GM04503 (cell line): ENCODE results near the gene PRICKLE1.
"Not testable (repeated sequence)": the region's sequence is repeated elsewhere in the genome, so short reads cannot be mapped to it uniquely, and the experiment has no call there.

ENCODE experiments used
- DNase-seq: peaks from one replicate; pipeline ENCODE4 v3.0.0-alpha.2; 2012; ENCODE audit warnings: low read depth

Gene PRICKLE1

DNA sequence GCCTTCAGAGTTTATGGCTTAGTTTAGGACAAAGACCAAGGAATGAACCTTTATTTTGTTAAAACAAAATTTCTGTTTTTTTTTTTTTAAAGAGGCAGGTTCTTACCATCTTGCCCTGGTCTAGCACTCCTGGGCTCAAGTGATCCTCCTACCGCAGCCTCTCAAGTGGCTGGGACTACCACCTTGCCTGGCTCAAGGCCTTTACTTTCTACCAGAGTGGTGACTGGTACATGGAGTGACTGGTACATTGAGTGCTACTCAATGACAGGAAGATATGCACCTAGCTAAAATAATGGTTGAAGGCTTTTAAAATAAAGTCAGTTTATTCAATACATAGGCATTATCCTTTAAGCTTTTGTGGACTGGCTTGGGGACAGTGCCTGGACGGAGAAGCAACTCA, 32.6 kb downstream of the PRICKLE1 start:
- DNase-seq = no peak

DNA sequence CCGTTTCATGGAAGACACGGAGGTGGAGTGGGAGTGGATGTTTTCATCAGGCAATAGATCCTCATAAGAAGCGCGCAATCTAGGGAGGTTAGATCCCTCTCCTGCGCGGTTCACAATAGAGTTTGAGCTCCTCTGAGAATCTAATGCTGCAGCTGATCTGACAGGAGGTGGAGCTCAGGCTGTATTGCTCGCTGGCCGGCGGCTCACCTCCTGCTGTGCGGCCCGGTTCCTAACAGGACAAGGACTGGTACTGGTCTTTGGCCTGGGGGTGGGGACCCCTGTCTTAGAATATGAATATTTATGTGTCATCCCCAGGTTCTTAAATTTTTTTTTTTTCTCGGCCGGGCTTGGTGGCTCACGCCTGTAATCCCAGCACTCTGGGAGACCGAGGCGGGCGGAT, 36.7 kb downstream of the PRICKLE1 start:
- DNase-seq = no peak

DNA sequence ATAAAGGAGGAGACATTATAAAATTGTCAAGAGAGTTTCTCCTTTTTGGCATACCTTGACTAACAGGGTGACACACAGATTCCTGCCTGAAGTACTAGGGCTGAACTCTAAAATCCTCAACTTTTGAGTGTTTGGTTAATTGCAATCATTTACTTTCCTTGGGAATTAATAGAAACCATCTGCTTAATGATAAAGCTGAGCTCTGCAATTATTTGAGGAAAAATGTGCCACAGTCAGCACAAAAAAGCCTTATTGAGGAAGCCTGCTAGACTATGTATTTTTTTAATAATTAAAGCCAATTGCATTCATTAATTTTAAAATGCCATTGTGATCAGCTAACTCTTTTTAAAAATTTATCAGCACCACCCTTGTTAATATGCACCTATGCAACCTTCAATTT, 38.7 kb downstream of the PRICKLE1 start:
- DNase-seq = no peak

DNA sequence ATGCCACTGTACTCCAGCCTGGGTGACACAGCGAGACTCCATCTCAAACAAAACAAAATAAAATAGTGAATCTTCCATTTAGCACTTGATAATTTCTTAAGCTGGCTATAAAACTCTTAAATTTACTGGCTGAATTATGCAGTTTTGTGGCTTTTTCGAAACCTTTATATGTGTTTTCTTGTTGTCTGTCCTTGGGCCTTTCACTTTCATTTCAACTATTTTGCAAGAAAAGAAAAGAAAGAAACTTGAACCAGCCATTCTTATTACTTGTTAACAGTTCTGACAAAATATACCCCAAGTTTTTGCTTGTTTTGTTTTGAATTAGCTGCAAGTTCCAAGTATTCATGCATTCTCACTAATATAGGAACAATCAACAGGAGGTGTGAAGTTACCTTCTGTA, 42.8 kb downstream of the PRICKLE1 start:
- no peak for DNase-seq

DNA sequence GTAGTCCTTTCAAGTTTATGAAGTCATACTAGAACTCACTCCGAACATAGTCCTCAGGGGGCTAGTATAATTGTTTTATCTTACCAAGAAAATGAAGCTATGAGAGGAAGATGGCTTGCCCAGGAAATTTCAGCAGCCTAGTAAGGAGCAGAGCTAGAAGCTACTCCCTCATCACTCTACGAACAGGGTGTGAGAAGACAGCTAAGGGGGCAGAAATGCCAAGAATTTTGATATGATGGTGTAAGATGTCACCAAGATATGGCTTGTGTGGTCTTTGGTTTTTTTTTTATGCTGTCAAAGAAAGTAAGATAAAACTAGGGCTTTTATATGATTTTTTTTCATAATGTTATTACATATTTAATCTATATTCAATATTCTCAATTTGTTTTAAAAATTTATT, 47.6 kb downstream of the PRICKLE1 start:
- no peak for DNase-seq

DNA sequence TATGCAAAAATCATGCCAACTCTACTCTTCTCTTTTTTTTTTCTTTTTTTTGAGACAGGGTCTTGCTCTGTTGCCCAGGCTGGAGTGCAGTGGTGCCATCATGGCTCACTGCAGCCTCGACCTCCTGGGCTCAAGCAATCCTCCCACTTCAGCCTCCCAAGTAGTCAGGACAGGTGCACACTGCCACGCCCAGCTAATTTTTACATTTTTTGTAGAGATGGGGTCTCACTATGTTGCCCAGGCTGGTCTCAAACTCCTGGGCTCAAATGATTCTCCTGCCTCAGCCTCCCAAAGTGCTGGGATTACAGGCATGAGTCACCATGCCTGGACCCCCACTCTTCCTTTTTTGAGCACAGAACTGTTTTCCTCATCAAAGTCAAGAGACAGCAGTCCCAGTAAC, 48.2 kb downstream of the PRICKLE1 start:
- not testable (repeated sequence) for DNase-seq

DNA sequence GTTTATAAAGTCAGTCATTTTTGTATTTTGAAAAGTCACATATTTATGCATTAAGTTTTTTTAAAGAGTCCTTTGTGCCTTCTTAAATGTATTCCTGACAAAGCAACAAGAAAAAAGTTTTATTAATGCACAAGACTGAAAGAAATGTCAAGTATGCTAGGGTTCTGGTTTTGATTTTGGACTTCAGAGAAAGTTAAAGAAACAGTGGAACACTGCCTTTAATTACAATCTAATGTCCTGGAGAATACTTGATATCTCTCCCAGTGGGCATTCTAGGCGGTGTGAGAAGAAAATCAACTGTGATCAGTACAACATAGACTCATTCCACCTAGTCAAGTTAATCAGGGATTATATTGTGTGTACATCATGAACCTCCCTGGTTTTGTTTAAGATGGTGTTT, 49.9 kb downstream of the PRICKLE1 start:
- no peak for DNase-seq

DNA sequence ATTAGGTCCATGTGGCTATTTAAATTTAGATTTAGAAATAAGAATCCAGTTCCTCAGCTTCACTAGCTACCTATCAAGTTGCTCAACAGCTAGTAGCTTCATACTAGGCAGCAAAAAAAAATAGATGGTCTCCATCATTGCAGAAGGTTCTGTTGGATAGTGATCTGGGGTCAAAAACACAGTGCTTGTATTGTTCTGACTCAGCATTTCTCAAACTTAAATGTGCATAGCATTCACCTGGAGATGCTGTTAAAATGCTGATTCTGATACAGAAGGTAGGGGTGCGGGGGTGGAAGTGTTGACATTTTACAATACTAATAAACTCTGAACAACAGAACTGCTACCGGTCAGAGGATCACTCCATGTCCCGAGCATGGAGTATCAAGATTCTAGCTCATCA, 51.3 kb downstream of the PRICKLE1 start:
- no peak for DNase-seq

DNA sequence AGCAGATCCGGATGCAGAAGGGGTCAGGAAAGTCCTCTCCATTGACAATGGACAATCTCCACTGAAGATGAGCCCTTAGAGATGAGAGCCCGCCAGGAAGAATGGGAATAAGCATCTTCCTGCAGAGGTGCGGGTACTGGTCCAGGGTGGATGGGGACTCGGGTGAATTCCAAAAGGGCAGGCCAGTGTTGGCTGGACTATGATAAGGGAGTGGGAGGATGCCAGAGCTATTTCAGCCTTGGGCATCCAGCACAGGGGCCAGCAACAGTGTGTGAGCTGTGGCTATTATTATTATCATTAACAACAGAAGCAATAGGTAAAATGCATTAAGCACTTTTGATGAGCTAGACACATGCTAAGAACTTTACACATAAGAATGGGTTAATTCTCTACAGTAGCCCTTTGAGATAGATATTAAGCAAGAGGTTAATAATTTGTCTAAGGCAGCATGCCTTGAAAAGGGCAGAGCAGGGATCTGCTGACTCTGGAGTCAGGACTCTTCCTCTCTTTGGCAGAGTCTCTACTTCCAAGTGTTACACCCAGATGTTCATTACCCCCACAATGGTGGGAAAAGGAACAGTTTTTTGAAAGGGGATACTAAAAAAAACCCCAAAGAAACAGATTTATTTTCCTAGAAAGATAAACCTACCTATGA, 55.2 kb downstream of the PRICKLE1 start:
- DNase-seq = no peak

DNA sequence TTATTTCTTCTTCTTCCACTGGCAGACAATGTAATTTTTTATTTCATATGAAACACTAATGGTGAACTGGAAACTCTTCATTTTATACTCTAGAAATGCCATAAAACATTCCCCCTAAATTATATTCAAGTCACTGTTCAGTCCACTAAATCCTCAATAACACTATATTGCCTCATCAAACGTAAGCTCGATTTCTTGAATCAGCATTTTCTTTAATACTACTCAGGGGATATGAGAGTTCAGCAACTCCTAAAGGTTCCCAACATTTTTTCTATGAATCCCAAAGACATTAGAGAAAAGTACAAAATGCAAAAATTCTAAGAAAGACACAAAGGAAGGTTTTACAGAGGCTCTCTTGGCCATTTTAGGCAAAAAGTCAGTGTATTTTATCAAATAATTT, 59.3 kb downstream of the PRICKLE1 start:
- no peak for DNase-seq

DNA sequence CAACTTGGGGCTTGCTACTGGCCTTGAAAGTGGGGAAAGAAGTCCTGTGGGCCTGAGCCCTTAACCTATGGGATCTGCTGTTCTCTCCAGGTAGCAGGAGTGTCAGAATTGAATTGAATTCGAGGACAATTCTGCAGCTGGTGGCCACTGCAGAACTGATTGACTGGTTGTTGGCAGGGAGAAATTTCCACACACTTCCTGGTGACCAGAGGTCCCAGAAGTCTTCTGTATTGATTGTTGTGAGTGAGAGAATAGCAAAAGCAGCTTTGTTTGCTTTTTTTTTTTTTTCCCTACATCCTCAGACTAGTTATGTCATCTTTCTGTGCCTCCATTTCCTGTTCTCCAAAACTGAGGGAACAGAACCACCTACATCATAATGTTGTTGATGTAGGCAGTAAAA, 64.1 kb downstream of the PRICKLE1 start:
- no peak for DNase-seq

DNA sequence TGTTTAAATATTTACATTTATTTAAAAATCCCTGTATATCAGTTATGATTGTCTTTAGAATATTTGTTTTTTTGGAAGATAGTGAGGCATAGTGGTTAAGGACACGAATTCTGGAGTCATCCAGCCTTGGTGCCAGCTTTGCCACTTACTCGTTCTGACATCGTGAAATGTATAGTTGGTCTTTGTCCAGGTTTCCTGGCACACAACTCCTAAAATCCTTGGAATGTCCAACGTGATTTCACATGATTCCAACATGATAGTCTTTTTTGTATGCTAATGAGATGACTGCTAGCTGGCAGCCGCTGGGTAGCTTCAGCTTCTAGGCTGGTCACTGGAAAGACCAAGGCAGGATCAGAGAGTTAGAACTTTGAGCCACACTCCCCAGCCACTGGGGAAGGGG, 64.8 kb downstream of the PRICKLE1 start:
- DNase-seq = no peak

DNA sequence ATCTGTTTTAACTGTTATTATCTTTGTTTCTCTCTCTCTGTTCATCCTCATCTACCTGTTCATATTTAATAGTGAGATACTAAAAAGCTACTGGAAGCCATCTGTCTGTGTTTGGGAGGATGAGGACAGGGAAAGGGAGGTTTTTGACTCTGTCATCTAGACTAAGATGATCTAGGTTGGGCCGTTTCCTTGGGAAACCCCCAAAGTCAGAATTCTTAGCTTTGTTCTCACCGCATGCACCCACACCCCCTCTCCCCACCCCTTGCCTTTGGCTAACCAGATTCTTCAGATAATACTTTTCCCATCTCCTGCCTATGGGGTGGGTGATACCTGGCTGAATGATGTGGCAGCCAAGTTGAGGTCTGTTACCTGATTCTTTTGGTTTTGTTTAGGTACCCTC, 73.0 kb downstream of the PRICKLE1 start:
- no peak for DNase-seq

DNA sequence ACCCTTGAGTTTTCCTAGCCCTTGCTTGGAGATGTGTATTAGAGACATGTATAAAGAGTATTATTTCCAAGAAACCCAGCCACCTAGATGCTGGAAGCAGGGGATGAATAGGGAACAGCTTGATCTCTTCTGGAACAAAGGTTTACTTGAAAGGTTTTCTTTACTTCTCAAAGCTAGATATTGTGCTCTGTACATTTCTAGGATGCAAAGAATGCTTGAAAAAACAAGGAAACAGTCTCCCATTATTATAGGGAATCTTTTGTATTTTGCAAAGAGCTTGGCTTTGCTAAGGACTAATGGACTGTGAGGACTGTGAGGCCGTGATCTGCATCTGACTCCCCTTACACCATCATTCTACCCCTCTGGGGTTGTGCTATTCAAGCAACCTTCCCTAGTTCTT, 77.9 kb downstream of the PRICKLE1 start:
- DNase-seq = no peak

DNA sequence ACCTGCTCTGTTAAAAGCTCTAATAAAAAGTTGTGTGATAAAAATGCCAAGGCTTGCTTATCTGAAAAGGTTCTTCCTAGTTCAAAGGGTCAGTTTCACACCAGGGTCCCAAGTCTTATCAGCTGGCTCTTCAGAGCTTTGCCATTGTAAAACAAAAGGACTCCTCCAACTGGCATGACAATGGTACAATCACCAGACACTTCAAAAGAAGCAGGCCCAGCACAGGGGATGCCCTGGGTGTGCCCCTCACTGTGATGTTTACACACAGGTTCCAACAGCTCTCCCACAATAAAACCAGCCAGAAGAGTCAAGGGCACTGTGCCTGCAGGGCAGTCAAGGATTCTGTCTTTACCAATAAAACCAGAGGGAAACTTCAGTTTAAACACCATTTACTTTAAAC, 78.7 kb downstream of the PRICKLE1 start:
- no peak for DNase-seq

DNA sequence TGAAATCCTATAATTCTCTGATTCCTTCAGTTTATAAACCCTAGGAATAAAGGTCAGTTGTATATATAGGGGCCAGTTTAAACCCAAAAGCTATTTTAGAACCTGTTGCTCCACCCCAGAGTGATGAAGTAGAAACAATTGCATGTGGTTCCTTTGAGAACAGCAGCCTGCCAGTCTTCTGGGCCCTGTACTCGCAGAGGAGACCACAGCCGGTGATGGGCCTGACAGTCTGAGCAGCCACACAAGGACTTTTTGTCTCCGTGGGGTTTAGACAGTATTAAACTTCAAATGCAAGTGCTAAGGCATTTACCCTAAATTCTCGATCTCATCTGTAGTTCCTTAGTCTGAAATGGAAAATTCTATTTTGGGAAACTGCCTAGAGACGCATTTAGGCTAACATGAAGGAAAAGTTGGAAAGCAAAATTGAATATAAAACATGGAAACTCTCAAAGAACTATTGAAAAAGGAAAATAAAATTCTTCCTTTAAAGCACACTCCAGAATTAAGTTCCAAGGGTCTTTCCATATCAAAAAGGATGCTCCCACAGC, 80.6 kb downstream of the PRICKLE1 start:
- no peak for DNase-seq

DNA sequence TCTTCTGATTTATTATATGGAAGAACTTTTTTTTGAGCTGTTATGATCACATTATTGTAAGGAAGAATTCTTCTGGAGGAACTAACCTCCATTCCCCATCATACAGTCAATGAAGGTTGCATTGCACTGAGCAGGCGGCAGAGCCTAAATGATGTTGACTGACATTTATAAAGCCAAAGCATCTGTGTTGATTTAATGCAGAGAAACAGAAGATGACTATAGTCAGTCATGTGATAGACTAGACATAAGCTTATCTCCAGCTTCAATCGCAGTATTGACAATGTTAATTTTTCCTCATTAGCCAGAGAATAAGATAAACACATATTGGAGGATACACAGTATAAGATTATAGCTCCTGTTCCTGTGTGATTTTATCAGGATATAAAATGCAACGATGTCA, 82.0 kb downstream of the PRICKLE1 start:
- DNase-seq = no peak

DNA sequence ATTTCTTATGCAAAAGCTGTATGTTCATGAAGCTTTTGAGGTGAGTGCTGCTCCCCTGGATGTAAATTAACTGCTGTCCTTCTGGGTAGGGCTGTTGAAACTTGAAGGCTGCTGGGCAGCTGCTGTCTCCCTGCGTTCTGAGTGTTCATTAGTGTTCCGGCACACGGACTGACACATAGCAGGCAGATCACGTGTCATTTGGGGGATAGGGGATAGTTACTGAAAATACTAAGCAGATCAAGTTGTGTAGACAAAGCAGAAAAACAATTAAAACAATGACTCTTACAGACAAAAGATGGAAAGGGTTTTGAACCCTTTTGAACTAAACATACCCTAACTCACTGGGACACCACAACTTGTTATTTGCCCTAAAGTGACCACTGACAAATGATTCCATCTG, 82.5 kb downstream of the PRICKLE1 start:
- no peak for DNase-seq

DNA sequence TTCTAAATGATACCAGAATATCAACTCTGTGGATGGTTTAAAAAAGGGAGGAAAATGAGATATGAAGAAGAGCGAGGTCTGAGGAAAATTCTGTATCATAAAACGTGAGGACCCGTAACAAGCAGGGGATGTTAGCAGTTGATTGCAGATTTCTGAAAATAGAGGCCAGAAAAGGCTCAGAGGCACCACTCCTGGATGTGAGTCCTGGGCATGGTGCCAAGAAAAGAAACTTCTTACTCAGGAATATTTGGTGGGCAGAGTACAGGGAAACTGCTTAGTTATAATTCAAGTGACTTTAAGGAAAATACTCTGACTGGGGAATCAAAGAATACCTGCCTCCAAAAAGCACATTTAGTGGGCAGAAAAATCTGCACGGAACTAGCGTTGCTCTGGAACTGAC, 85.5 kb downstream of the PRICKLE1 start:
- no peak for DNase-seq

DNA sequence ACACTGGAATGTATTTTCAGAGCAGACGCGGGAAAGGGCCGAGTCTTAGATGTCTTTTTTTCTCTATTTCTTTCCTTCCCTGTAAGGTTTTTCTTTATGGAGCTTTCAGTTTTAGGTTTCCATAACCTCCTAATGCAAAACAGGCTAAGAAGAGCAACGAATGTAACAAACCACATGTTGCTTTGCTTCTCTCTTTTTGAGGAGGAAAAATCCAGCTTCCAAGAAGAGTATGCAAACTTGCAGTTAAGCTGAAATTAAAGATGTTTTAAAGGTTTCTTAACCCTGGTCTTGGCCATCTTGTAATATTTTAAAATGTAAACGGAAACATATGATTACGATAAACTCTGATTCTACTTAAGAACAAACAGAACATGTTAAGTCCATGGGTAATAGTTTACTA, 86.9 kb downstream of the PRICKLE1 start:
- DNase-seq = no peak

DNA sequence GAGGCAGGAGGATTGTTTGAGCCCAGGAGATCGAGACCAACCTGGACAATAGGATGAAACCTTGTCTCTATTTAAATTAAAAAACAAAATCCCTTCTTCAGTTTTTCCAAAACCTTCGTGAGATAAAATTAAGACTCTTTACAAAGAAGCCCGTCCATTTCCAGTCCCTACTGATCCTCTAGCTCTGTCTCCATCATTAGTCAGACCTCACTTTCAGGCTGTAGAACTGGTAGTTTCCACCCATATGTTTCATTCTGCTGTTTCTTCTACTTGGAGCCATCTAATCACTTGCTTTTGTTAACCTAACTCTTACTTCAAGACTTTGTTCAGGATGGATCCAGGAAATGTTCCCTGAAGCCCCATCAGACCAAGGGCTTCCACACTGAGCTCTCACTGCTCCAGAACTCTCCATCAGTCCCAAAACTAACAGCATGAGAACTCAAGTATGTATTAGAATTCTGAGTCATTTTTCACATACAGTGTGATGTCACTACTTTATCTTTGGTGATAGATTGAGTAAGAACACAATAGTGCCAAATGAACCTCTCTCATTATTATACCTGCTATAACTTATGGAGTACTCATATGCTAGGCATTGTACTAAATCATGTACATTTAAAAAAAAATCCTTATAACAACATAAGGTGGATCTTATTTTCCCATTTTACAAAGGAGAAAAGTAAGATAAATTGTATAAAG, 90.8 kb downstream of the PRICKLE1 start:
- no peak for DNase-seq

DNA sequence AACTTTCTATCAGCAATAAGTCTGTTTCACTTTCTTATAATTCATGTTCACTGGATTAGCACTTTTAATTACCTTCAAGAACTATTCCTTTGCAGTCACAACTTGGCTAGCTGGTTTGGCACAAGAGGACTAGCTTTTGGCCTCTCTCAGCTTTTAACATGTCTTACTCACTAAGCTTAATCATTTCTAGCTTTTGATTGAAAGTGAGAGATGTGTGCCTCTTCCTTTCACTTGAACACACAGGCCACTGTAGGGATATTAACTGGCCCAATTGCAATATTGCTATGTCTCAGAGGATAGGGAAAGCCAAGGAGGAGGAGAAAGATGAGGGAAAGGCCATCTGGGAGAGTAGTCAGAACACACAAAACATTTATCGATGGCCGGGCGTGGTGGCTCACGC, 92.7 kb downstream of the PRICKLE1 start:
- DNase-seq = no peak

DNA sequence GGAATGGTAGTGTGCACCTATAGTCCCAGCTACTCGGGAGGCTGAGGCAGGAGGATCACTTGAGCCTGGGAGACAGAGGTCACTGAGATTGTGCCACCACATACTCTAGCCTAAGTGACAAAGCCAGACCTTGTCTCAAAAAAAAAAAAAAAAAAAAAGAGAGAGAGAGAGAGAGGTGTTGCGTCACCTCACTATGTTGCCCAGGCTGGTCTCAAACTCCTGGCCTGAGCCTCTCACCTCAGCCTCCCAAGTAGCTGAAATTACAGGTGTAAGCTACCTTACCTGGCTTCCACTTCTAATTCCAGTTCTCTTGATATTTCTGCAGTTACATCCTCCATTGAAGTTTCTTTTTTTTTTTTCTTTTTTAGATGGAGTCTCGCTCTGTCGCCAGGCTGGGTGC, 94.3 kb downstream of the PRICKLE1 start:
- DNase-seq = no peak

DNA sequence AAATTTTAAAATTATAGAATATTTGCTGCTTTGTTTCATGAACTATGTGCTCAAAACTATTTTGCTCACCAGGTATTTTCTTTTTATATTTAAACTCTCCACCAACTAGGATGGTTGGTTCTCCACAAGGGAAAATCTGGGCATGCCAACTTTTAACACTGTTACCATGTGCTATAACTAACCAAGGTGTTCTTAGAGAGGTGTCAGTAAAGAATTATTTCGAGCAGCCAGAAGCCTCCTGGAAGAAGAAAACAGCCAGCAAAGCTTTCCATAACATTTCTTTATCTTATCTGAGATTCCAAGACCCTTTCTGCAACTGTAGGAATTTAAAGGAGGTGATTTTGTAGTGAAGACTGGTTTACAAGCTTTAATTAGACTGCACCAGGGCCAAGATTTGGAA, 97.3 kb downstream of the PRICKLE1 start:
- DNase-seq = no peak
